ENCODE measurements around the gene ZNF200. TPM values are rescaled to one million over a fixed set of nuclear protein-coding genes. Genes with fewer than 3 reads are reported as not detected.
A peak's percentile ranks its signal among the peaks of the same experiment; 100 is the strongest.
"Not testable (repeated sequence)": the region's sequence is repeated elsewhere in the genome, so short reads cannot be mapped to it uniquely, and the experiment has no call there.

The ZNF200 gene
- total RNA-seq, 1 donor from 2014 or later = 13.4 TPM

DNA sequence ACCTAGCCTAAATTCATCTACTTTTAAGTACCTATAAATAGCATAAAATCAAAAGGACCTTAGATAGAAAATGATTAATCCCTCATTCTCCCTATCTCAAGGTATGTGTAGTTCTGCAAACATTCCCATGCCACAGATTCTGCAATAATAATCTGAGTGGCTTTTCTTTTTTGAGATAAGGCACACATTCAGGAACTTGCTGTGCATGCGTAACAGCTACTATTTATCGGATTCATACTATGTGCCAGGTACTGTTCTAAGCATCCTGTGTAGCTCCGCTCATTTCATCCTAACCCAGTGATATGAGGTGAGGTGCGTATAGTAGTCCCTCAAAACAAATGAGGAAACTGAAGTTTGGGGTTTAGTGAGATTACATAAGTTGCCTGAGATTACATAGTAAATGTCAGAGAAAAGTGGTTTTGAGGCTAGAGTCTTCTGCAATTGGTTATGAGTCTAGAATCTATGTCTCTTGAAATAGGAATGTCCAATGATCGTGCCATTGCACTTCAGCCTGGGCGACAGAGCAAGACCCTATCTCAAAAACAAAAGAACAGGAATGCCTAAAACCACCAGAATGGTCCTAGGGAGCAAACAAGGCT is 46.4 kb upstream of the ZNF200 start:
- DNase-seq (ENCODE audit: low spot score) = no peak
- Mint-ChIP-seq H3K27ac (ENCODE audit: unreplicated experiment) (no peak overlapping the region), H3K4me1 (ENCODE audit: unreplicated experiment) (peaks cover 15% of the 10 kb centered on the region), H3K9me3 (ENCODE audit: unreplicated experiment) (no peaks in the 10 kb centered on the region), H3K36me3 (ENCODE audit: low read depth, unreplicated experiment) (peaks cover 16% of the 10 kb centered on the region), H3K4me3 (ENCODE audit: unreplicated experiment) (peak overlapping the region; percentile 56), H3K27me3 (ENCODE audit: unreplicated experiment) (peaks cover 24% of the 10 kb centered on the region)
- TF ChIP-seq CTCF (IDR thresholded peaks at IDR 0.05; ENCODE audit: unreplicated experiment) = no peak

- Mint-ChIP-seq H3K27ac (ENCODE audit: unreplicated experiment) (no peak overlapping the region), H3K27me3 (ENCODE audit: unreplicated experiment) (peaks cover 4% of the 10 kb centered on the region), H3K4me3 (ENCODE audit: unreplicated experiment) (no peak overlapping the region), H3K4me1 (ENCODE audit: unreplicated experiment) (no peaks in the 10 kb centered on the region), H3K36me3 (ENCODE audit: low read depth, unreplicated experiment) (no peaks in the 10 kb centered on the region), H3K9me3 (ENCODE audit: unreplicated experiment) (no peaks in the 10 kb centered on the region)
- no peak for DNase-seq (ENCODE audit: low spot score)
- no peak for TF ChIP-seq CTCF (IDR thresholded peaks at IDR 0.05; ENCODE audit: unreplicated experiment)
Measured at GRCh38 chr16:3276679-3277078, 41.7 kb upstream of the ZNF200 start.

DNA sequence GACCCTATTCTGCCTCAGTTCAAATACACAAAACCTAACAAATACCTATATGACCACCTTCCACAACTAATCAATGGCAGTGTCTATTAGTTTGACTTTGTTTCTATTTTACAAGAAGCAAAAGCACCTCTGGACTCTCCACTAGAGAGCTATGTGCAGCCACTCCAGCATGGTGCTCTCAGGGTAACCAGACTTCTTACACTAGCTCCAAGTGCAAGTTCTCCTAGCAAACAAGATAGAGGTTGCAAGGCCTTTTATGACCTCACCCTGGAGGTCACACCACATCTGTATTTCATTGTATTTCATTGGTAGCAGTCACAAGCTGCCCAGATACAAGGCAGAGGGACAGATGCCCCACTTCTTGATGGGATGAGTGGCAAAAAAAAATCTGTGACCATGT is 40.0 kb upstream of the ZNF200 start:
- Mint-ChIP-seq H3K27me3 (ENCODE audit: unreplicated experiment) (peaks cover 2% of the 10 kb centered on the region), H3K36me3 (ENCODE audit: low read depth, unreplicated experiment) (no peaks in the 10 kb centered on the region), H3K27ac (ENCODE audit: unreplicated experiment) (no peak overlapping the region), H3K9me3 (ENCODE audit: unreplicated experiment) (no peaks in the 10 kb centered on the region), H3K4me1 (ENCODE audit: unreplicated experiment) (no peaks in the 10 kb centered on the region), H3K4me3 (ENCODE audit: unreplicated experiment) (no peak overlapping the region)
- TF ChIP-seq CTCF (IDR thresholded peaks at IDR 0.05; ENCODE audit: unreplicated experiment) = no peak
- DNase-seq (ENCODE audit: low spot score) = no peak

GRCh38 chr16:3274490-3274889 is 39.5 kb upstream of the ZNF200 start:
- Mint-ChIP-seq H3K27ac (ENCODE audit: unreplicated experiment) (no peak overlapping the region), H3K27me3 (ENCODE audit: unreplicated experiment) (peaks cover 2% of the 10 kb centered on the region), H3K4me3 (ENCODE audit: unreplicated experiment) (no peak overlapping the region), H3K36me3 (ENCODE audit: low read depth, unreplicated experiment) (no peaks in the 10 kb centered on the region), H3K4me1 (ENCODE audit: unreplicated experiment) (no peaks in the 10 kb centered on the region), H3K9me3 (ENCODE audit: unreplicated experiment) (no peaks in the 10 kb centered on the region)
- TF ChIP-seq CTCF (IDR thresholded peaks at IDR 0.05; ENCODE audit: unreplicated experiment) = no peak
- DNase-seq (ENCODE audit: low spot score) = no peak

GRCh38 chr16:3271281-3271680 is 36.3 kb upstream of the ZNF200 start:
- not testable (repeated sequence) for H3K9me3 Mint-ChIP-seq (ENCODE audit: unreplicated experiment); H3K27ac Mint-ChIP-seq (ENCODE audit: unreplicated experiment); H3K36me3 Mint-ChIP-seq (ENCODE audit: low read depth, unreplicated experiment); H3K4me1 Mint-ChIP-seq (ENCODE audit: unreplicated experiment); DNase-seq (ENCODE audit: low spot score); H3K4me3 Mint-ChIP-seq (ENCODE audit: unreplicated experiment); H3K27me3 Mint-ChIP-seq (ENCODE audit: unreplicated experiment)

DNA sequence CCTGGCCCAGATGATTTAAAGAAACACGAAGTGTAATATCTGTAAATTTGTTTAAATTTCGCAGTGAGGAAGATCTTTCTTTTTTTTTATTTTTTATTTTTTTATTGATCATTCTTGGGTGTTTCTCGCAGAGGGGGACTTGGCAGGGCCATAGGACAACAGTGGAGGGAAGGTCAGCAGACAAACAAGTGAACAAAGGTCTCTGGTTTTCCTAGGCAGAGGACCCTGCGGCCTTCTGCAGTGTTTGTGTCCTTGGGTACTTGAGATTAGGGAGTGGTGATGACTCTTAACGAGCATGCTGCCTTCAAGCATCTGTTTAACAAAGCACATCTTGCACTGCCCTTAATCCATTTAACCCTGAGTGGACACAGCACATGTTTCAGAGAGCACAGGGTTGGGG is 35.8 kb upstream of the ZNF200 start:
- not testable (repeated sequence) for H3K4me3 Mint-ChIP-seq (ENCODE audit: unreplicated experiment); DNase-seq (ENCODE audit: low spot score); H3K4me1 Mint-ChIP-seq (ENCODE audit: unreplicated experiment); H3K36me3 Mint-ChIP-seq (ENCODE audit: low read depth, unreplicated experiment); H3K9me3 Mint-ChIP-seq (ENCODE audit: unreplicated experiment); H3K27me3 Mint-ChIP-seq (ENCODE audit: unreplicated experiment); H3K27ac Mint-ChIP-seq (ENCODE audit: unreplicated experiment)
